ENCODE results near the gene PRSS27. TPM values are rescaled to one million over a fixed set of nuclear protein-coding genes. Genes with fewer than 3 reads are reported as not detected.
A peak's percentile ranks its signal among the peaks of the same experiment; 100 is the strongest.

Gene PRSS27
- total and polyA plus RNA-seq, 2 of the 4 experiments (the other 2 are of a cell fraction): under 0.01 to 0.58 TPM

DNA sequence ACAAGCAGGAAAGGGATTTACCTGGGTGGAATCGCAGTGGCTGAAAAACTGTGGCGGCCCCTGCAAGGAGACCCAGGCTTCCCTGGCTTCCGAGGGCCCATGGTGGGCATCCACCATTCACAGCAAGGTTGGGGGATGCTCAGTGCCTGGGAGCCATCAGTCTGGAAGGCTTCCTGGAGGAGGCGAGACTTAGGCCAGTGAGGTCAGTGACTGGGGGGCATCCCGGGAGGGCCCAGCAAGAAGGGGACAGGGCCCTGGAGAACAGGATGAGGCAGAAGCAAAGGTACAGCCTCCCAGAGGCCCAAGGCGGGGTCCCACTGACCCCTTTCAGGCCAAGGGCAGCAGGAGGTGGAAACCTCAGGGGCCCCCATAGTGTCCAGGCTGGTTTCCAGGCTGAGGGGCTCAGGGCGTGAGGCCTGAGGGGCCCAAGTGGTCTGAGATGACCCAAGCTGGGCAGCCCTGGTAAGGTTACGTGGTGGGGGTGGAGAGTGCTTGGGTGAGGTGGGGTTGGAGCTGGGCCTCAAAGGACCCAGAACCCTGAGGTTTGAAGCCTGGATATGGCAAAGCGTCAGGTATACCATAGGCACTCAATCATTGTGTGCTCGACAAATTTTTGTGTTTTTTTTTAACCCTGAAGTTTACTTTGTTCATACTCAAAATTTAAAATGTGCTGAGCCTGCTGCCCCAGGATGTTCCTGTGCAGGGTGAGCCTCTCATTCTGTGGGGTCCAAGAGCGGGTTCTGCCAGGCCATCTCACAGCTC is 16.6 kb upstream of the PRSS27 start:
- H2AFZ ChIP-seq (replicated peaks; ENCODE audit: low read length, poor library complexity): peak overlapping the region; percentile 43
- H4K91ac ChIP-seq (ENCODE audit: insufficient read depth, low read depth, low read length): no peak overlapping the region
- no peak overlapping the region for H3K27ac ChIP-seq (ENCODE audit: insufficient read depth, low read length)
- POLR2A ChIA-PET (ENCODE audit: unreplicated experiment): interaction anchor here (0.7 kb wide), 1 partner anchor 16 kb away, joined by 3 read pairs; no protein-coding TSS in a partner anchor
- no peak overlapping the region for H3K14ac ChIP-seq (replicated peaks; ENCODE audit: low read depth, low read length)
- H3K56ac ChIP-seq (ENCODE audit: extremely low read depth, insufficient read depth, low read length): no peak overlapping the region
- ATAC-seq (ENCODE audit: low read depth) (no peak), DNase-seq (no peak)
- H3K18ac ChIP-seq (ENCODE audit: low read depth, low read length): no peak overlapping the region
- no peaks in the 10 kb centered on the region for H3K36me3 ChIP-seq (ENCODE audit: control insufficient read depth, insufficient read depth, low read length)
- intact Hi-C loops (cut with micrococcal nuclease): no loop called here
- H3K79me1 ChIP-seq (ENCODE audit: low read depth in 1 of 2, low read length in 2 of 2): no peaks in the 10 kb centered on the region
- H3K4me2 ChIP-seq (ENCODE audit: low read depth, low read length): no peak overlapping the region
- TF ChIP-seq, protein P1, sequence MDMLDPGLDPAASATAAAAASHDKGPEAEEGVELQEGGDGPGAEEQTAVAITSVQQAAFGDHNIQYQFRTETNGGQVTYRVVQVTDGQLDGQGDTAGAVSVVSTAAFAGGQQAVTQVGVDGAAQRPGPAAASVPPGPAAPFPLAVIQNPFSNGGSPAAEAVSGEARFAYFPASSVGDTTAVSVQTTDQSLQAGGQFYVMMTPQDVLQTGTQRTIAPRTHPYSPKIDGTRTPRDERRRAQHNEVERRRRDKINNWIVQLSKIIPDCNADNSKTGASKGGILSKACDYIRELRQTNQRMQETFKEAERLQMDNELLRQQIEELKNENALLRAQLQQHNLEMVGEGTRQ (IDR thresholded peaks at IDR 0.05; ENCODE audit: low read depth, low read length): no peak
- TF ChIP-seq RAD21 (IDR thresholded peaks at IDR 0.05; ENCODE audit: low read length) (no peak), FOS (IDR thresholded peaks at IDR 0.05; ENCODE audit: low read depth, low read length) (no peak), BHLHE40 (IDR thresholded peaks at IDR 0.05; ENCODE audit: low read depth, low read length) (no peak), CEBPB (IDR thresholded peaks at IDR 0.05; ENCODE audit: low read depth, low read length) (no peak), MAZ (IDR thresholded peaks at IDR 0.05; ENCODE audit: borderline replicate concordance, low read depth, low read length) (no peak), NFE2L2 (IDR thresholded peaks at IDR 0.05; ENCODE audit: low read depth, low read length) (no peak), MAFK (IDR thresholded peaks at IDR 0.05; ENCODE audit: low read depth, low read length) (no peak), RFX5 (IDR thresholded peaks at IDR 0.05; ENCODE audit: low read depth, low read length) (no peak), MXI1 (IDR thresholded peaks at IDR 0.05; ENCODE audit: borderline replicate concordance, low read depth, low read length) (no peak), RCOR1 (IDR thresholded peaks at IDR 0.05; ENCODE audit: insufficient replicate concordance, low read length) (no peak), CHD1 (IDR thresholded peaks at IDR 0.05; ENCODE audit: low read depth, low read length) (no peak), POLR2A (IDR thresholded peaks at IDR 0.05; ENCODE audit: low read depth, low read length) (no peak), SMC3 (IDR thresholded peaks at IDR 0.05; ENCODE audit: low read depth, low read length) (no peak)
- TF ChIP-seq, protein P2, sequence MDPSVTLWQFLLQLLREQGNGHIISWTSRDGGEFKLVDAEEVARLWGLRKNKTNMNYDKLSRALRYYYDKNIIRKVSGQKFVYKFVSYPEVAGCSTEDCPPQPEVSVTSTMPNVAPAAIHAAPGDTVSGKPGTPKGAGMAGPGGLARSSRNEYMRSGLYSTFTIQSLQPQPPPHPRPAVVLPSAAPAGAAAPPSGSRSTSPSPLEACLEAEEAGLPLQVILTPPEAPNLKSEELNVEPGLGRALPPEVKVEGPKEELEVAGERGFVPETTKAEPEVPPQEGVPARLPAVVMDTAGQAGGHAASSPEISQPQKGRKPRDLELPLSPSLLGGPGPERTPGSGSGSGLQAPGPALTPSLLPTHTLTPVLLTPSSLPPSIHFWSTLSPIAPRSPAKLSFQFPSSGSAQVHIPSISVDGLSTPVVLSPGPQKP (IDR thresholded peaks at IDR 0.05; ENCODE audit: borderline replicate concordance, low read depth, low read length): no peak
- TF ChIP-seq, protein P3, sequence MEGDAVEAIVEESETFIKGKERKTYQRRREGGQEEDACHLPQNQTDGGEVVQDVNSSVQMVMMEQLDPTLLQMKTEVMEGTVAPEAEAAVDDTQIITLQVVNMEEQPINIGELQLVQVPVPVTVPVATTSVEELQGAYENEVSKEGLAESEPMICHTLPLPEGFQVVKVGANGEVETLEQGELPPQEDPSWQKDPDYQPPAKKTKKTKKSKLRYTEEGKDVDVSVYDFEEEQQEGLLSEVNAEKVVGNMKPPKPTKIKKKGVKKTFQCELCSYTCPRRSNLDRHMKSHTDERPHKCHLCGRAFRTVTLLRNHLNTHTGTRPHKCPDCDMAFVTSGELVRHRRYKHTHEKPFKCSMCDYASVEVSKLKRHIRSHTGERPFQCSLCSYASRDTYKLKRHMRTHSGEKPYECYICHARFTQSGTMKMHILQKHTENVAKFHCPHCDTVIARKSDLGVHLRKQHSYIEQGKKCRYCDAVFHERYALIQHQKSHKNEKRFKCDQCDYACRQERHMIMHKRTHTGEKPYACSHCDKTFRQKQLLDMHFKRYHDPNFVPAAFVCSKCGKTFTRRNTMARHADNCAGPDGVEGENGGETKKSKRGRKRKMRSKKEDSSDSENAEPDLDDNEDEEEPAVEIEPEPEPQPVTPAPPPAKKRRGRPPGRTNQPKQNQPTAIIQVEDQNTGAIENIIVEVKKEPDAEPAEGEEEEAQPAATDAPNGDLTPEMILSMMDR (conservative IDR thresholded peaks at IDR 0.05; ENCODE audit: low read depth, low read length): no peak
- no peak overlapping the region for H2AK5ac ChIP-seq (ENCODE audit: low read depth, low read length)
- H3K9me3 ChIP-seq (ENCODE audit: control insufficient read depth, insufficient read depth, low read length): no peaks in the 10 kb centered on the region
- no peak overlapping the region for H2AK9ac ChIP-seq (replicated peaks; ENCODE audit: low read depth, low read length, poor library complexity)
- no peak overlapping the region for H2BK120ac ChIP-seq (ENCODE audit: low read depth, low read length)
- H2BK15ac ChIP-seq (ENCODE audit: low read depth, low read length): no peak overlapping the region
- no TSS peak for BruUV-seq (replicated peaks)
- CTCF ChIA-PET: no interaction called here
- no peak overlapping the region for H3K4ac ChIP-seq (ENCODE audit: low read depth, low read length)
- H4K5ac ChIP-seq (ENCODE audit: low read depth, low read length): no peak overlapping the region
- WGBS, 2 experiments (ENCODE audit: extremely low coverage in 2 of 2, insufficient read length in 1 of 2): 83% methylated on average over 7 of the region's 11 CpGs; no CpG with 5 or more reads in 1 of the 2 experiments
- H3K27me3 ChIP-seq (ENCODE audit: control insufficient read depth, insufficient read depth, low read length): no peaks in the 10 kb centered on the region; the same call in none of the 2 replicates
- no peaks in the 10 kb centered on the region for H3K9me1 ChIP-seq (ENCODE audit: insufficient read depth, low read length)
- dilution Hi-C loops (cut with HindIII; ENCODE audit: low sequenced_read_pairs, unreplicated experiment): no loop called here
- H3K23ac ChIP-seq (ENCODE audit: low read depth, low read length): no peak overlapping the region
- H3K4me3 ChIP-seq (ENCODE audit: insufficient read depth, low read depth, low read length): no peak overlapping the region
- no peak overlapping the region for H2BK20ac ChIP-seq (ENCODE audit: low read depth, low read length)
- no peak overlapping the region for H2BK5ac ChIP-seq (ENCODE audit: low read depth, low read length, poor library complexity, severe bottlenecking)
- in situ Hi-C loops (cut with MboI; ENCODE audit: low sequenced_read_pairs): no loop called here
- H4K8ac ChIP-seq (ENCODE audit: low read depth in 2 of 2, low read length in 2 of 2): no peak overlapping the region
- no peak overlapping the region for H3K9ac ChIP-seq (ENCODE audit: low read depth, low read length)
- no peaks in the 10 kb centered on the region for H3K4me1 ChIP-seq (ENCODE audit: control insufficient read depth, insufficient read depth, low read length)
- no peaks in the 10 kb centered on the region for H4K20me1 ChIP-seq (ENCODE audit: insufficient read depth, low read length)
